A549 (cell line): ENCODE results near the gene RASSF8.

ENCODE experiments used
- KDM1A ChIP-seq: fragments of 200-600 bp; sonication (generic); IDR thresholded peaks from 2 replicates; pipeline ENCODE4 v1.6.1; 2016; ENCODE audit warnings: low read depth, mild to moderate bottlenecking
- POLR2AphosphoS2 ChIP-seq: conservative IDR thresholded peaks from 2 replicates; pipeline ENCODE4 v1.6.1; 2012; ENCODE audit warnings: low read length, improper control_type of control experiment, inconsistent platforms
- TF ChIP-seq, protein P1 (sequence below): fragments of >200 bp; sonication (Bioruptor Twin); formaldehyde crosslinking; IDR thresholded peaks from 3 replicates; pipeline ENCODE4 v1.5.1; 2016

- no peak for TF ChIP-seq KDM1A
- TF ChIP-seq, protein P1, sequence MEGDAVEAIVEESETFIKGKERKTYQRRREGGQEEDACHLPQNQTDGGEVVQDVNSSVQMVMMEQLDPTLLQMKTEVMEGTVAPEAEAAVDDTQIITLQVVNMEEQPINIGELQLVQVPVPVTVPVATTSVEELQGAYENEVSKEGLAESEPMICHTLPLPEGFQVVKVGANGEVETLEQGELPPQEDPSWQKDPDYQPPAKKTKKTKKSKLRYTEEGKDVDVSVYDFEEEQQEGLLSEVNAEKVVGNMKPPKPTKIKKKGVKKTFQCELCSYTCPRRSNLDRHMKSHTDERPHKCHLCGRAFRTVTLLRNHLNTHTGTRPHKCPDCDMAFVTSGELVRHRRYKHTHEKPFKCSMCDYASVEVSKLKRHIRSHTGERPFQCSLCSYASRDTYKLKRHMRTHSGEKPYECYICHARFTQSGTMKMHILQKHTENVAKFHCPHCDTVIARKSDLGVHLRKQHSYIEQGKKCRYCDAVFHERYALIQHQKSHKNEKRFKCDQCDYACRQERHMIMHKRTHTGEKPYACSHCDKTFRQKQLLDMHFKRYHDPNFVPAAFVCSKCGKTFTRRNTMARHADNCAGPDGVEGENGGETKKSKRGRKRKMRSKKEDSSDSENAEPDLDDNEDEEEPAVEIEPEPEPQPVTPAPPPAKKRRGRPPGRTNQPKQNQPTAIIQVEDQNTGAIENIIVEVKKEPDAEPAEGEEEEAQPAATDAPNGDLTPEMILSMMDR: no peak
- TF ChIP-seq POLR2AphosphoS2: no peak
These were observed 71.9 kb downstream of the RASSF8 start for GRCh38 chr12:26030371-26030770.
